K562 (cell line): ENCODE data around the gene PSD4. TPM values are rescaled to one million over a fixed set of nuclear protein-coding genes. Genes with fewer than 3 reads are reported as not detected.

Source experiments
- ARID1B ChIP-seq: fragments of 450-650 bp; IDR thresholded peaks from 2 replicates; pipeline ENCODE4 v1.6.1; 2016; ENCODE audit warnings: antibody characterized with exemption, mild to moderate bottlenecking, inconsistent platforms
- CBX3 ChIP-seq, 2 experiments: IDR thresholded peaks; 1 replicate in 1 of 2; 2 replicates in 1 of 2; pipeline ENCODE4 v1.6.1; 2012; ENCODE audit warnings: inconsistent platforms in 2 of 2, low read length in 2 of 2, borderline replicate concordance in 1 of 2, control low read depth in 1 of 2
- CREM ChIP-seq: IDR thresholded peaks from 2 replicates; pipeline ENCODE4 v1.6.1; 2014; ENCODE audit warnings: antibody characterized with exemption, low read depth
- ELF1 ChIP-seq: fragments of 200-800 bp; sonication (Bioruptor generic); IDR thresholded peaks from 2 replicates; pipeline ENCODE4 v1.6.1; 2016; ENCODE audit warnings: missing genetic modification characterization, missing compliant biosample characterization
- ELF4 ChIP-seq: fragments of 450-650 bp; formaldehyde crosslinking; IDR thresholded peaks from 2 replicates; pipeline ENCODE4 v1.4.0; 2022; ENCODE audit warnings: missing genetic modification characterization
- GATAD2B ChIP-seq: fragments of 450-650 bp; IDR thresholded peaks from 2 replicates; pipeline ENCODE4 v1.6.1; 2017; ENCODE audit warnings: mild to moderate bottlenecking, borderline replicate concordance
- HMGN3 ChIP-seq: IDR thresholded peaks from 2 replicates; pipeline ENCODE4 v1.6.1; 2011; ENCODE audit warnings: borderline replicate concordance, low read depth, mild to moderate bottlenecking, mixed read lengths, low read length; ENCODE audit not compliant: insufficient read length; ENCODE audit errors: extremely low read depth
- KDM5B ChIP-seq: fragments of 200-600 bp; sonication (generic); IDR thresholded peaks from 2 replicates; pipeline ENCODE4 v1.6.1; 2012; ENCODE audit warnings: low read depth, mild to moderate bottlenecking, moderate library complexity, low read length, control low read depth, inconsistent platforms; ENCODE audit not compliant: insufficient replicate concordance
- LCOR ChIP-seq: sonication (generic); formaldehyde crosslinking; IDR thresholded peaks from 2 replicates; pipeline ENCODE4 v1.8.0; 2022; ENCODE audit warnings: mild to moderate bottlenecking, missing genetic modification reagents
- MYC ChIP-seq, 2 experiments: fragments of 250-450 bp in 1 of 2; sonication (Bioruptor Pico) in 1 of 2; IDR thresholded peaks; 2 replicates each; pipeline versions ENCODE4 v1.5.1 to v1.6.1; 2012 to 2021; ENCODE audit warnings: low read depth in 2 of 2, borderline replicate concordance in 1 of 2, improper control_type of control experiment in 1 of 2, low read length in 1 of 2, mild to moderate bottlenecking in 1 of 2, moderate library complexity in 1 of 2
- PHF20 ChIP-seq: fragments of 450-650 bp; IDR thresholded peaks from 2 replicates; pipeline ENCODE4 v1.6.1; 2018; ENCODE audit not compliant: partially characterized antibody
- POLR2B ChIP-seq: fragments of 450-650 bp; IDR thresholded peaks from 2 replicates; pipeline ENCODE4 v1.6.1; 2018; ENCODE audit warnings: low read depth; ENCODE audit not compliant: partially characterized antibody
- POLR2G ChIP-seq: fragments of 200-400 bp; formaldehyde crosslinking; IDR thresholded peaks from 2 replicates; pipeline ENCODE4 v1.6.1; 2017; ENCODE audit warnings: low read depth, mild to moderate bottlenecking, antibody characterized with exemption, low read length, moderate library complexity
- POLR2H ChIP-seq: IDR thresholded peaks from 2 replicates; pipeline ENCODE4 v1.6.1; 2016; ENCODE audit warnings: missing genetic modification characterization, low read depth, mild to moderate bottlenecking, control low read depth, missing compliant biosample characterization, moderate library complexity
- POLR3A ChIP-seq: IDR thresholded peaks from 2 replicates; pipeline ENCODE4 v1.6.1; 2011; ENCODE audit warnings: borderline replicate concordance, mild to moderate bottlenecking, moderate library complexity; ENCODE audit not compliant: insufficient read length, insufficient read depth; ENCODE audit errors: extremely low read depth
- RAD21 ChIP-seq, 2 experiments: fragments of 250-450 bp in 1 of 2; fragments of 450-650 bp in 1 of 2; sonication (Bioruptor Pico) in 1 of 2; formaldehyde crosslinking in 1 of 2; IDR thresholded peaks in 1 of 2; conservative IDR thresholded peaks in 1 of 2; 2 replicates each; pipeline versions ENCODE4 v1.4.0 to v1.8.0; 2020 to 2022; ENCODE audit warnings: mild to moderate bottlenecking in 2 of 2, moderate library complexity in 1 of 2
- RBFOX2 ChIP-seq: fragments of 200-400 bp; formaldehyde crosslinking; IDR thresholded peaks from 2 replicates; pipeline ENCODE4 v1.6.1; 2017; ENCODE audit warnings: low read depth, mild to moderate bottlenecking, low read length, moderate library complexity
- SIN3A ChIP-seq, 2 experiments: fragments of 150-350 bp in 1 of 2; IDR thresholded peaks; 2 replicates each; pipeline ENCODE4 v1.6.1; 2011 to 2016; ENCODE audit warnings: borderline replicate concordance in 2 of 2, low read depth in 2 of 2, low read length in 2 of 2, mild to moderate bottlenecking in 2 of 2, moderate library complexity in 2 of 2; ENCODE audit not compliant: control insufficient read depth in 1 of 2
- SMAD4 ChIP-seq: fragments of 250-450 bp; sonication (Bioruptor Pico); conservative IDR thresholded peaks from 2 replicates; pipeline ENCODE4 v1.8.0; 2021; ENCODE audit warnings: inconsistent platforms, mild to moderate bottlenecking, moderate library complexity
- TBP ChIP-seq: optimal IDR thresholded peaks from 2 replicates; pipeline ENCODE3; 2011; ENCODE audit warnings: low read depth, low read length, improper control_type of control experiment
- ZKSCAN1 ChIP-seq: fragments of 150-350 bp; IDR thresholded peaks from 2 replicates; pipeline ENCODE4 v1.6.1; 2016; ENCODE audit warnings: low read depth, low read length
- ZNF217 ChIP-seq: sonication (generic); formaldehyde crosslinking; IDR thresholded peaks from 2 replicates; pipeline ENCODE4 v1.8.0; 2022; ENCODE audit warnings: mild to moderate bottlenecking, missing genetic modification reagents
- ZNF282 ChIP-seq: sonication (generic); formaldehyde crosslinking; IDR thresholded peaks from 2 replicates; pipeline ENCODE4 v1.8.1; 2023; ENCODE audit warnings: missing genetic modification reagents
- polyA plus RNA-seq, 8 experiments: library from polyadenylated mRNA; depleted of rRNA in 4 of 8; stranded (reverse) in 5 of 8; unstranded in 3 of 8; fragments of >200 nt; fragmentation: Nextera tagmentation in 2 of 8; fragmentation: Illumina TruSeq in 1 of 8; extraction: Ambion mirVana in 2 of 8; extraction: Trizol in 1 of 8; gene quantifications; 2 replicates each; pipeline versions ENCODE4 v1.2.1 to v1.2.3, GENCODE V29; 2011 to 2014; ENCODE audit warnings: inconsistent platforms in 1 of 8, missing spikeins in 1 of 8
- total RNA-seq, 7 experiments: library from RNA; depleted of rRNA in 6 of 7; stranded (reverse); fragments of >200 nt in 6 of 7; fragmentation: Illumina TruSeq in 2 of 7; extraction: Trizol in 2 of 7; gene quantifications; 2 replicates each; pipeline versions ENCODE4 v1.2.1 to v1.2.3, GENCODE V29; 2011 to 2021; ENCODE audit warnings: low replicate concordance in 1 of 7
- TF ChIP-seq, protein P1 (sequence below): fragments of 450-650 bp; formaldehyde crosslinking; IDR thresholded peaks from 2 replicates; pipeline ENCODE4 v1.4.0; 2022; ENCODE audit warnings: missing genetic modification characterization
- TF ChIP-seq, protein P2 (sequence below): fragments of 450-650 bp; IDR thresholded peaks from 2 replicates; pipeline ENCODE4 v1.6.1; 2016; ENCODE audit warnings: missing biosample characterization, missing genetic modification characterization

PSD4 gene
- total and polyA plus RNA-seq, 9 of the 15 experiments (the other 6 are each of a cell fraction or from before 2014, with no cell fraction given): 0.46 to 54.0 (median 20.8) TPM

DNA sequence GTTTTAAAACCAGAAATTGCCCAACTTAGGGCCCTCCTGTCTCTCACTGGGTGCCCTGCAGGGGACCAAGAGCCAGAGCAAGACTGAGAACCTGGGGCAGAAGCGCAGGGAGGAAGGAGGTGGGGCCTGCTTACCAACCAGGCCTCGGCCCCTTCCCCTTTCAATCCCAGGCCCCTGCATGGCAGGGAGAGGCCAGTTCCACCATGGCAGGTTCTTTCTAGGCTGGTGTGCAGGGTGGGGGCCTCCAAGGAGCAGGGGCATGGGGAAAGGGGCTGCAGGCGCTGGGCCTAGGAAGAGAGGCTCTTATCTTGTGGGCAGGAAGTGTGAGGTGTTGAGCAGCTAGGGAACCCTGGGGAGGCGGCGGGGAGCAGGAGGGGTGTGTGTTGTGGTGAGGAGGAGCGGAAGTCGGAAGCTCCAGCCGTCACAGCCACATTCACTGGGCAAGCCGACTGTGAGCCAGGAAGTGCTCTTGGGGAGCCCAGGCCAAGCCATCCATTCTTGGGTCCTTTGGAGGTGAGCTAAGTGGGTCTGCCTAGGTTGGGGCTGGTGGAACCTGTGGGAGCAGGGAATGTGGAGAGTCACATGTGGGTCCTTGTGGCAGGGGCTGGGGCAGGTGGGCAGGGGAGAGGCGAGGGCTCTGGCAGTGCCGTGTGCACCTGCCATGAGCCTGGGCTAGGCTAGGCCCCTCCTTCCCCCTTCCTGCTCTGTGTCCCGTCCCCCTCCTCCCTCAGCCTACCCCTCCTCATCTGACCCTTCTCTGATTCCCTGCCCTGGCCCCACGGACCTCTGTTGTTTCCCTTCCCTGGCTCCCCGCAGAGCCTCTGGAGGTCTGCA lies at the start of gene PSD4 (continued):
- peak; percentile 46 for TF ChIP-seq HMGN3
- 0 out of 4 replicates have a peak, but pooled peaks of 1 of the 2 experiments have one; percentile 10 for TF ChIP-seq RAD21 (CRISPR knock-in tag; conservative IDR thresholded peaks at IDR 0.05 in 1 of 2, IDR thresholded peaks at IDR 0.05 in 1 of 2)
- TF ChIP-seq CBX3 (IDR thresholded peaks at IDR 0.05; ENCODE audit: borderline replicate concordance in 1 of 2, low read length in 2 of 2): peak in 1 of 2 experiments; percentile 65; a peak in 1 of 3 replicates
- peak; percentile 90 for TF ChIP-seq ELF4 (CRISPR knock-in tag)
- TF ChIP-seq PHF20: peak; percentile 93
- peak; percentile 89 for TF ChIP-seq POLR2G
- no peak for TF ChIP-seq ZNF217
- 0 out of 2 replicates have a peak, but pooled peaks have one; percentile 59 for TF ChIP-seq MYC (IDR thresholded peaks at IDR 0.05; ENCODE audit: low read depth, low read length)
- no peak for TF ChIP-seq MYC (CRISPR knock-in tag; IDR thresholded peaks at IDR 0.05; ENCODE audit: borderline replicate concordance, low read depth)
- 0 out of 2 replicates have a peak, but pooled peaks have one; percentile 22 for TF ChIP-seq GATAD2B
- TF ChIP-seq KDM5B: peak; percentile 89
- TF ChIP-seq POLR2B: peak; percentile 76
- 0 out of 2 replicates have a peak, but pooled peaks have one; percentile 26 for TF ChIP-seq LCOR (CRISPR knock-in tag)
- TF ChIP-seq CREM: peak; percentile 78
- peak; percentile 87 for TF ChIP-seq ELF1 (tag)
- TF ChIP-seq, protein P1, sequence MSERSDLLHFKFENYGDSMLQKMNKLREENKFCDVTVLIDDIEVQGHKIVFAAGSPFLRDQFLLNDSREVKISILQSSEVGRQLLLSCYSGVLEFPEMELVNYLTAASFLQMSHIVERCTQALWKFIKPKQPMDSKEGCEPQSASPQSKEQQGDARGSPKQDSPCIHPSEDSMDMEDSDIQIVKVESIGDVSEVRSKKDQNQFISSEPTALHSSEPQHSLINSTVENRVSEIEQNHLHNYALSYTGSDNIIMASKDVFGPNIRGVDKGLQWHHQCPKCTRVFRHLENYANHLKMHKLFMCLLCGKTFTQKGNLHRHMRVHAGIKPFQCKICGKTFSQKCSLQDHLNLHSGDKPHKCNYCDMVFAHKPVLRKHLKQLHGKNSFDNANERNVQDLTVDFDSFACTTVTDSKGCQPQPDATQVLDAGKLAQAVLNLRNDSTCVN (CRISPR knock-in tag): peak; percentile 87; the same call in 1 of the 2 replicates
- peak; percentile 69 for TF ChIP-seq POLR2H
- no peak for TF ChIP-seq POLR3A
- 0 out of 2 replicates have a peak, but pooled peaks have one; percentile 19 for TF ChIP-seq ZKSCAN1
- TF ChIP-seq TBP: peak; percentile 64
- TF ChIP-seq SMAD4 (CRISPR knock-in tag): peak; percentile 49; the same call in 1 of the 2 replicates
- TF ChIP-seq ZNF282 (CRISPR knock-in tag): no peak
- peak; percentile 67 for TF ChIP-seq ARID1B
- TF ChIP-seq SIN3A (IDR thresholded peaks at IDR 0.05; ENCODE audit: borderline replicate concordance in 2 of 2, control insufficient read depth in 1 of 2, low read depth in 2 of 2, low read length in 2 of 2): peak in 1 of 2 experiments; percentile 88; a peak in 1 of 4 replicates
- TF ChIP-seq, protein P2, sequence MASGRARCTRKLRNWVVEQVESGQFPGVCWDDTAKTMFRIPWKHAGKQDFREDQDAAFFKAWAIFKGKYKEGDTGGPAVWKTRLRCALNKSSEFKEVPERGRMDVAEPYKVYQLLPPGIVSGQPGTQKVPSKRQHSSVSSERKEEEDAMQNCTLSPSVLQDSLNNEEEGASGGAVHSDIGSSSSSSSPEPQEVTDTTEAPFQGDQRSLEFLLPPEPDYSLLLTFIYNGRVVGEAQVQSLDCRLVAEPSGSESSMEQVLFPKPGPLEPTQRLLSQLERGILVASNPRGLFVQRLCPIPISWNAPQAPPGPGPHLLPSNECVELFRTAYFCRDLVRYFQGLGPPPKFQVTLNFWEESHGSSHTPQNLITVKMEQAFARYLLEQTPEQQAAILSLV (tag): 0 out of 2 replicates have a peak, but pooled peaks have one; percentile 8
- peak; percentile 90 for TF ChIP-seq RBFOX2
